Measurements from ENCODE around the gene ZNF598. TPM values are rescaled to one million over a fixed set of nuclear protein-coding genes. Genes with fewer than 3 reads are reported as not detected.
"Not testable (repeated sequence)": the region's sequence is repeated elsewhere in the genome, so short reads cannot be mapped to it uniquely, and the experiment has no call there.

Gene ZNF598
- total and polyA plus RNA-seq, 4 experiments from 2014 or later: 3.1 to 49.8 (median 29.3) TPM

GRCh38 chr16:2035431-2036199 is 26.0 kb upstream of the ZNF598 start:
- no peak overlapping the region for H3K27ac Mint-ChIP-seq
- ChIA-PET CTCF (ENCODE audit: partially characterized antibody) (interaction anchor here (1.8 kb wide), 1 partner anchor 105 kb away, joined by 4 read pairs; no protein-coding TSS in a partner anchor), POLR2A (ENCODE audit: partially characterized antibody) (interaction anchor here (0.7 kb wide), 1 partner anchor 12 kb away, joined by 3 read pairs; the partner anchor contains the start of genes NTHL1 and TSC2)
- Histone ChIP-seq H3K9me3 (ENCODE audit: control insufficient read depth in 1 of 2, low read length in 2 of 2) (no peaks in the 10 kb centered on the region), H3K4me3 (ENCODE audit: low read length in 2 of 2) (no peak overlapping the region), H3K27ac (ENCODE audit: low read depth, low read length) (no peak overlapping the region), H3K4me1 (ENCODE audit: insufficient read depth, low read length) (no peaks in the 10 kb centered on the region), H3K27me3 (ENCODE audit: insufficient read depth, low read length) (no peaks in the 10 kb centered on the region), H3K36me3 (ENCODE audit: insufficient read depth, low read length) (no peaks in the 10 kb centered on the region)
- intact Hi-C loops (cut with micrococcal nuclease): no loop called here
- no peak for DNase-seq
- no peaks in the 10 kb centered on the region for H3K36me3 Mint-ChIP-seq
- no peaks in the 10 kb centered on the region for H3K27me3 Mint-ChIP-seq
- no peaks in the 10 kb centered on the region for H3K4me1 Mint-ChIP-seq
- H3K4me3 Mint-ChIP-seq: no peak overlapping the region
- no peaks in the 10 kb centered on the region for H3K9me3 Mint-ChIP-seq

GRCh38 chr16:2034696-2035430 is 25.2 kb upstream of the ZNF598 start:
- H3K36me3 Mint-ChIP-seq: no peaks in the 10 kb centered on the region
- H3K27ac Mint-ChIP-seq: no peak overlapping the region
- CTCF ChIA-PET (ENCODE audit: partially characterized antibody): interaction anchor here (1.8 kb wide), 1 partner anchor 106 kb away, joined by 4 read pairs; no protein-coding TSS in a partner anchor
- no peaks in the 10 kb centered on the region for H3K9me3 ChIP-seq (ENCODE audit: control insufficient read depth in 1 of 2, low read length in 2 of 2)
- intact Hi-C loops (cut with micrococcal nuclease): no loop called here
- POLR2A ChIA-PET (ENCODE audit: partially characterized antibody): interaction anchor here (0.7 kb wide), 1 partner anchor 13 kb away, joined by 3 read pairs; the partner anchor contains the start of genes NTHL1 and TSC2
- H3K4me1 Mint-ChIP-seq: no peaks in the 10 kb centered on the region
- no peaks in the 10 kb centered on the region for H3K36me3 ChIP-seq (ENCODE audit: insufficient read depth, low read length)
- DNase-seq: no peak
- H3K9me3 Mint-ChIP-seq: no peaks in the 10 kb centered on the region
- no peaks in the 10 kb centered on the region for H3K4me1 ChIP-seq (ENCODE audit: insufficient read depth, low read length)
- H3K27me3 Mint-ChIP-seq: no peaks in the 10 kb centered on the region
- H3K27me3 ChIP-seq (ENCODE audit: insufficient read depth, low read length): no peaks in the 10 kb centered on the region
- H3K4me3 ChIP-seq (ENCODE audit: low read length in 2 of 2): no peak overlapping the region
- no peak overlapping the region for H3K27ac ChIP-seq (ENCODE audit: low read depth, low read length)
- no peak overlapping the region for H3K4me3 Mint-ChIP-seq

GRCh38 chr16:2033909-2034695 is 24.5 kb upstream of the ZNF598 start:
- CTCF ChIA-PET (ENCODE audit: partially characterized antibody): interaction anchor here (1.8 kb wide), 1 partner anchor 106 kb away, joined by 4 read pairs; no protein-coding TSS in a partner anchor
- H3K4me1 ChIP-seq (ENCODE audit: insufficient read depth, low read length); H3K36me3 Mint-ChIP-seq; H3K4me1 Mint-ChIP-seq; H3K27me3 ChIP-seq (ENCODE audit: insufficient read depth, low read length); DNase-seq; H3K27me3 Mint-ChIP-seq; H3K36me3 ChIP-seq (ENCODE audit: insufficient read depth, low read length); H3K4me3 ChIP-seq (ENCODE audit: low read length in 2 of 2); POLR2A ChIA-PET (ENCODE audit: partially characterized antibody); H3K9me3 Mint-ChIP-seq; H3K4me3 Mint-ChIP-seq; intact Hi-C loops (cut with micrococcal nuclease); H3K27ac Mint-ChIP-seq; H3K9me3 ChIP-seq (ENCODE audit: control insufficient read depth in 1 of 2, low read length in 2 of 2); H3K27ac ChIP-seq (ENCODE audit: low read depth, low read length): not testable (repeated sequence)

DNA sequence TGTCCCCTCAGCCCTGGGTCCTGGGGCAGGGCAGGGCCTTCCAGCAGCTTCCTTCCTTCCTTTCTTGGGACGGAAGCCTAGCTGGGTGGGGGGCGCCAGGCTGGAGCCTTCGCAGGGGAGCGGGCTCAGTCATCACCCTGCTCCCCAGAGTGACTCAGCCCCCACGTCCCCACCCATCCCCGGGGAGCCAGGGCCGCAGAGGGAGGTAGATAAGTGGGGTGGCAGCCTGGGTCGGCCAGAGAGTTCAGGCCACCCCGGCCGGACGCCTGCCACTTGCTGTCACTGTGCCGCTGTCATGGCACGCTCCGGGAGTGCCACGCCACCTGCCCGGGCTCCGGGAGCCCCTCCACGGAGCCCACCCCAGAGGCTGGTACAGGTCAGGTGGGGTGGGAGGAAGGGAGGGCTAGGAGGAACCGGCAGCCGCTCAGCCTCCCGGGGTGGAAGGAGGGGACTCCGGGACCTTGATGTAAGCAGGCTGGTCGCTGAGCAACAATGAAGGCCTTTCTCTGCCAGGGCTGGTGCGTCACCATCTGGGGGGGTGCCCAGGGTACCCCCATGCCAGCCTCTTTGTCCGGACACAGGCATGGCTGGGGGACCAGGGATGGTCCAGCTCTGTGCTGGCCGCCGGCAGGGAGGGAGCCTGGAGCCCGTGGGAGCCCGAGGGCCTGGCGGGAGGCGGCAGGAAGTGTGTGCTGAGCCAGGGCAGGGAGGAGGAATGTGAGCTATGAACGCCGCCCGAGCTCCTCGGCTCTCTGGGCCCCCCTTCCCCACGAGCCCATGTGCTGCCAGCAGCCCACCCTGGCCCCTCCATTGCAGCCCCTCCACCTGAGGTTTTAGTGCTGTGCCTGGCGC is 23.7 kb upstream of the ZNF598 start:
- H3K4me3 Mint-ChIP-seq: no peak overlapping the region
- no peaks in the 10 kb centered on the region for H3K9me3 Mint-ChIP-seq
- CTCF ChIA-PET (ENCODE audit: partially characterized antibody): interaction anchor here (1.8 kb wide), 1 partner anchor 107 kb away, joined by 10 read pairs; no protein-coding TSS in a partner anchor
- no peaks in the 10 kb centered on the region for H3K36me3 ChIP-seq (ENCODE audit: insufficient read depth, low read length)
- H3K4me1 Mint-ChIP-seq: no peaks in the 10 kb centered on the region
- no peak overlapping the region for H3K4me3 ChIP-seq (ENCODE audit: low read length in 2 of 2)
- POLR2A ChIA-PET (ENCODE audit: partially characterized antibody): no interaction called here
- H3K36me3 Mint-ChIP-seq: no peaks in the 10 kb centered on the region
- H3K27me3 Mint-ChIP-seq: no peaks in the 10 kb centered on the region
- H3K27me3 ChIP-seq (ENCODE audit: insufficient read depth, low read length): no peaks in the 10 kb centered on the region
- no peaks in the 10 kb centered on the region for H3K9me3 ChIP-seq (ENCODE audit: control insufficient read depth in 1 of 2, low read length in 2 of 2)
- H3K27ac ChIP-seq (ENCODE audit: low read depth, low read length): no peak overlapping the region
- no peak for DNase-seq
- no peaks in the 10 kb centered on the region for H3K4me1 ChIP-seq (ENCODE audit: insufficient read depth, low read length)
- no peak overlapping the region for H3K27ac Mint-ChIP-seq
- intact Hi-C loops (cut with micrococcal nuclease): no loop called here

DNA sequence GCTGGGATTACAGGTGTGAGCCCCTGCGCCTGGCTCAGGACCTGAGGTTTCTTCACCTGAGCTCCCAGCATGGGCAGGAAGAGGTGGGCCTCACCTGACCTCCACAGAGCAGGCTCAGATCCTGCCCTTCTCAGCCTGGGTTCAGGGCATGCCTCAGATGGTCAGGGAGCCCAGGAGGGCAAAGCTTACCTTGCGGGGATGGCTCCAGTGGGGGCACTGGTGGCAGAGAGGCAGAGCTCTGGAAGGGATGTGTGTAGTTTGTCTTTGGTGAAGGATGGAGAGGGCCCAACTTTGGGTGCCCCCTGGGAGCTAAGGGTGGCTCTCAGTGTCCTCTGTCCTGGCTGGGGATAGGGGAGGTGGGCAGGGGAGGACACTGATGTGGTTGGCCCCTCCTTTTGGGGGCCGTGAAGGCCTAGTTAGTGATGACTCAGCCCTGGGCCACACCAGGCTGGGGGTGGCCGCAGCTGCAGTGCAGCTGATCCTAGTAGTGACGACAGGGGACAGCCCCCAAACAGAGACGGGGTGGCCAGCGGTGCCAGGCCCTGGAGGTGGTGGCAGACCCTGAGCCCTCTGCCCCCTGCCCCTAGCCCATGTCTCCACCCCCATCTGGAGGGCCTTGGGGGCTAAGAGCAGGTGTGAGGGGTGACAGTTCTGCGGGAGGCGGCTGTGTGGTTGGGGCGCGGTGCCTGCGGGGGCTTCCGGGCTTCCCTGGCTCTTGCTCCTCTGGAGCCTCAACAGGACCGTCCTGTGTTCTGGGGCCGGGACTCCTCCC is 22.9 kb upstream of the ZNF598 start:
- Histone ChIP-seq H3K36me3 (ENCODE audit: insufficient read depth, low read length) (no peaks in the 10 kb centered on the region), H3K4me3 (ENCODE audit: low read length in 2 of 2) (no peak overlapping the region), H3K4me1 (ENCODE audit: insufficient read depth, low read length) (peaks cover 4% of the 10 kb centered on the region), H3K27ac (ENCODE audit: low read depth, low read length) (no peak overlapping the region), H3K27me3 (ENCODE audit: insufficient read depth, low read length) (no peaks in the 10 kb centered on the region), H3K9me3 (ENCODE audit: control insufficient read depth in 1 of 2, low read length in 2 of 2) (no peaks in the 10 kb centered on the region)
- CTCF ChIA-PET (ENCODE audit: partially characterized antibody): interaction anchor here (1.8 kb wide), 1 partner anchor 108 kb away, joined by 10 read pairs; no protein-coding TSS in a partner anchor
- Mint-ChIP-seq H3K4me1 (peaks cover 1 to 4% (median 3%) of the 10 kb centered on the region in 4 donors), H3K27me3 (no peaks in the 10 kb centered on the region), H3K9me3 (no peaks in the 10 kb centered on the region), H3K36me3 (no peaks in the 10 kb centered on the region), H3K4me3 (no peak overlapping the region), H3K27ac (peak overlapping the region in 1 of 7 donors; percentile 52)
- intact Hi-C loops (cut with micrococcal nuclease): no loop called here
- POLR2A ChIA-PET (ENCODE audit: partially characterized antibody): no interaction called here
- DNase-seq: peak in 1 of 5 donors; percentile 26

DNA sequence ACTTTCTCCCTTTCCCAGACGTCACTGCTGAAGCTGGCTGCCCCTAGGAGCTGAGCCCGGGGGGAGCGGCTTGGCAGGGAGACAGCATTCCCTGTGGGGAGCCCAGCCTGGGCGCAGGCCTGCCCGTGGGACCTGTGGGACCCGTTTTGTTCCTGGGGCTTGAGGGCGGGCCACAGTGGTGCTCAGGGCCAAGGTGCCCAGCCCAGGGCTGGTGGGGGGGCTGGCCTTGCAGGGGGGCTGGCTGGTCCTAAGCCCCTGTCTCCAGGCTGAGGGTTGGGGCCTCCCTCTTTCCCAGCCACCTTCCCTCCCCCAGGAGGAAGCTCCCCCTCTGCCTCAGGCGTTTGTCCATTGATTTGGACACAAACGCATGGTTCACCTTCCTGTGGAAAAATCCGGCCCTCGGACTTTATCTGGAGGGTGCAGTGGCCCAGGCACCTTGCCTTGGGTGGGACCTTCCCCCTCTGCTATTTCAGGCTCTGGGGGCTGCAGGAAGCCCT is 21.5 kb upstream of the ZNF598 start:
- no peaks in the 10 kb centered on the region for H3K36me3 ChIP-seq (ENCODE audit: insufficient read depth, low read length)
- Mint-ChIP-seq H3K4me3 (no peak overlapping the region), H3K27me3 (no peaks in the 10 kb centered on the region), H3K4me1 (peaks cover 3 to 6% (median 5%) of the 10 kb centered on the region in 4 donors), H3K36me3 (no peaks in the 10 kb centered on the region), H3K27ac (no peak overlapping the region), H3K9me3 (no peaks in the 10 kb centered on the region)
- H3K27me3 ChIP-seq (ENCODE audit: insufficient read depth, low read length): no peaks in the 10 kb centered on the region
- intact Hi-C loops (cut with micrococcal nuclease): no loop called here
- no peak overlapping the region for H3K27ac ChIP-seq (ENCODE audit: low read depth, low read length)
- H3K4me3 ChIP-seq (ENCODE audit: low read length in 2 of 2): no peak overlapping the region
- no peaks in the 10 kb centered on the region for H3K9me3 ChIP-seq (ENCODE audit: control insufficient read depth in 1 of 2, low read length in 2 of 2)
- peaks cover 10% of the 10 kb centered on the region for H3K4me1 ChIP-seq (ENCODE audit: insufficient read depth, low read length)
- ChIA-PET CTCF (ENCODE audit: partially characterized antibody) (interaction anchor here (1.8 kb wide), 1 partner anchor 110 kb away, joined by 10 read pairs; no protein-coding TSS in a partner anchor), POLR2A (ENCODE audit: partially characterized antibody) (no interaction called here)
- DNase-seq: no peak

Measured in CD4-positive, alpha-beta memory T cell (primary cell).